ENCODE results near the gene PHF1. TPM values are rescaled to one million over a fixed set of nuclear protein-coding genes. Genes with fewer than 3 reads are reported as not detected.
"Not testable (repeated sequence)": the region's sequence is repeated elsewhere in the genome, so short reads cannot be mapped to it uniquely, and the experiment has no call there.

Gene PHF1
- total RNA-seq, 1 donor: 78.5 TPM

DNA sequence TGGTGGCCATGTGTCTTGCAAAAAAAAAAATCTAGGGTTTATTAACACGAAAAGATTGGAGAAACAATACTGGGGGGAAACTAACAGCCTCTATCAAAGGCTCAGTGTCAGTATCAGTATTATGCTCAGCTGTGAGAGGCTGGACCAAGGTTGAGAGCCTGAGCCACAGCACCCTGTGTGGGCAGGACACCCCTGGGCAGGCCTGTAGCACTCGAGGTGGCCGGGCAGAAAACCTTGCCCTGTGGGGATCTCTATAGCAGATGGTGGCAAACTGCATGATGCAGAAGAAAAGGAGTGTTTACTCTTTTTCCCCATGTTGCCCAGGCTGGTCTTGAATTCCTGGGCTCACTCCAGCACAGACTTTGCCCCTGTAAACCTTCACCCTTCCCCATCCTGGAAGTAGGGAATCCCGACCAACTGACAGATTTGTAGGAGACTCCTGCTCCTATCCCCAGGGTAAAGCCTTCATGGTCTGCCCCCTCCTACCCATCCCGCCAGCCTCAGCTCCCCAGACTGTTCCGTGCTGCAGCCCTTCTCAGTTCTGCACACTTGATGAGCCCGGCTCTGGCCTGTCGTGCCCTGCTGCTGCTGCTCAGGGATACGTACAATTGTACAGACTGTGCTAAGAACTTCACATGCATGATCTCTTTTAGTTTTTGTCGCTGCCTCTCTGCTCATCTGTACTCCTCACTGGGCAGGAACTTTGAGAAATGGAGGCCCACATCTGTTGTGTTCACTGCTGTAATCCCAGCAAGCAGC is 27.2 kb upstream of the PHF1 start:
- no peak overlapping the region for H3K4me3 ChIP-seq (ENCODE audit: low read length)
- H3K27me3 ChIP-seq (ENCODE audit: insufficient read depth, low read length): no peaks in the 10 kb centered on the region
- H3K4me1 ChIP-seq (ENCODE audit: insufficient read depth, low read length): no peaks in the 10 kb centered on the region
- H3K9me3 ChIP-seq (ENCODE audit: low read depth, low read length): no peaks in the 10 kb centered on the region

DNA sequence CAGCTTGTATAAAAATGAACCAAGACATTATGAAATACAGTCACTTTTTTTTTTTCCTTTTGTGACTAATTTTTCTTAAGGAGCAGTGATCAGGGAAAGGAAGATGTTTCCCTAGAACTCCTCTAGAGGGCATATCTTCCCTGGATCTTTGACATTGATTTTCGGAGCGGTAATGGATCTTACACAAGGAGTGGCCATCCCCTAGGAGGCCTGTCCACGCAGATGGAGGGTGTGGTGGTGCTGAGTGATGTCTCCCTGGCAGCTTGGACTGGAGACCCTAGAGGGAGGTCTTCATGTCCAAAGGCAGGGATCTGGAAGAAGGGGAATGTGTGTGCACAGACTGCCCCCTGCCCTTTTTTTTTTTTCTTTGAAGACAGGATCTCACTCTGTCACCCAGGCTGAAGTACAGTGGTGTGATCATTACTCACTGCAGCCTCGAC is 26.2 kb upstream of the PHF1 start:
- Histone ChIP-seq H3K27me3 (ENCODE audit: insufficient read depth, low read length) (no peaks in the 10 kb centered on the region), H3K9me3 (ENCODE audit: low read depth, low read length) (no peaks in the 10 kb centered on the region), H3K4me3 (ENCODE audit: low read length) (no peak overlapping the region), H3K4me1 (ENCODE audit: insufficient read depth, low read length) (no peaks in the 10 kb centered on the region)

- H3K9me3 ChIP-seq (ENCODE audit: low read depth, low read length): no peaks in the 10 kb centered on the region
- H3K27me3 ChIP-seq (ENCODE audit: insufficient read depth, low read length): no peaks in the 10 kb centered on the region
- no peak overlapping the region for H3K4me3 ChIP-seq (ENCODE audit: low read length)
- peaks cover 32% of the 10 kb centered on the region for H3K4me1 ChIP-seq (ENCODE audit: insufficient read depth, low read length)
Observed at GRCh38 chr6:33390173-33390572, 20.6 kb upstream of the PHF1 start.

DNA sequence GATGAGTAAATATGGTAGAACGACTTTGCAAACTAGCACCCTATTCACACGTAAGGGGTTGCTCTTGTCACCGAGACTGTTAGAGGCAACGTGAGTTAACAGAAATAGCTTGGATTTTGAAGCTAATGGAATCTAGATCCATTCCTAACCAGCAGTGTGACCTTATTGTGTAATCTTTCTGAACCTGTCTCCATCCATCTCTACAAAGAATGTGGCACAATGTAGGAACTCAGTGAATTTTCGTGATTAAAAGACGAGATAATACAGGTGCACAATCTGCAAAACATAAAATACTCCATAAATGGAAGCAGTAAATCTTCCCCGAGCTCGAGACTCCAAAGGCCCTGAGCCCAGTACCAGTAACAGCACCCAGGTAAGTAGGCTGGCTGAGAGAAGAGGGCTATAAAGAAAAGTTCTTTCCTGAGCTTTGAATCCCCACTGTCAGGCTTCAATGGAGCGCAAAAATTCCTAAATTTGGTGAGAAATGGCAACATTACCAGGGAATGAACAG is 20.0 kb upstream of the PHF1 start:
- Histone ChIP-seq H3K9me3 (ENCODE audit: low read depth, low read length) (no peaks in the 10 kb centered on the region), H3K4me1 (ENCODE audit: insufficient read depth, low read length) (peaks cover 32% of the 10 kb centered on the region), H3K4me3 (ENCODE audit: low read length) (peak overlapping the region; percentile 57), H3K27me3 (ENCODE audit: insufficient read depth, low read length) (no peaks in the 10 kb centered on the region)

- H3K4me3 ChIP-seq (ENCODE audit: low read length): peak within 1 kb of the TSS; percentile 57
Observed at GRCh38 chr6:33391278-33391921, 19.4 kb upstream of the PHF1 start, which contains the start of gene KIFC1. Gene KIFC1, plus strand, starts transcription at chr6:33391823. Its CDS starts 163 bp downstream, at chr6:33391986.

DNA sequence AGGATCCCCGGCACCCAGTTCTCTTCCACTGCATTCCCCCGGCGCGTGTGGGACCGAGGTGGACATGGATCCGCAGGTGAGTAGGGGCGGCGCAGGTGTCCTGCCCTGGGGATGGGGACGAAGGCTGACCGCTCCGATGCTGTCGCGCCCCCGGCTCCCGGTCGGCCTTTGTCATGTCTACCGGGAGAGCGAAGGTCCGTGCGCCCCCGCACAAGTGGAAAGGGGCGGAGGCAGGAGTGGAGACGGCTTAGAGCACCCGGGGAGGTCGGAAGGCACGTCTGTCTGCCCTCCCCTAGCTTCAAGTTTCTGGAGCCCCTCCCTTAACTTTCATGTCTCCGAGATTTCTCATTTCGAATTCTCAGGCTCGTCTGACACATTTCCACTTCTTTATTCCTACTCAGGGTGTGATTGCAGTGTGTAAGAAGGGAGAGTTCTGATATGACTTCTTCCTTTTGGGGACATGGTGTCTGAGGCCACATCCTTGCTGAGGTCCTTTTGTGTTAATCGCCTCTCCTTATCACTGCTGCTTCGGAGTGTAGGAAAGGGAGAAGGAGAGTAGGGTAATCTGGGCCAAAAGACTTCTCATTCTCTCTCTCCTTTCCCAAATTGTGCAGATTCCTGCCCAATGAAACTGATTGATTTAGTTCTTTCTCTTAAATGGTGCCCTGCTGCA is 18.8 kb upstream of the PHF1 start:
- no peaks in the 10 kb centered on the region for H3K9me3 ChIP-seq (ENCODE audit: low read depth, low read length)
- H3K4me3 ChIP-seq (ENCODE audit: low read length): peak overlapping the region; percentile 57
- H3K27me3 ChIP-seq (ENCODE audit: insufficient read depth, low read length): no peaks in the 10 kb centered on the region
- H3K4me1 ChIP-seq (ENCODE audit: insufficient read depth, low read length): peaks cover 32% of the 10 kb centered on the region

More at GRCh38 chr6:33391278-33391921, 19.4 kb upstream of the PHF1 start, which contains the start of gene KIFC1:
- Histone ChIP-seq H3K9me3 (ENCODE audit: low read depth, low read length) (no peaks in the 10 kb centered on the region), H3K4me1 (ENCODE audit: insufficient read depth, low read length) (peaks cover 32% of the 10 kb centered on the region), H3K27me3 (ENCODE audit: insufficient read depth, low read length) (no peaks in the 10 kb centered on the region)

DNA sequence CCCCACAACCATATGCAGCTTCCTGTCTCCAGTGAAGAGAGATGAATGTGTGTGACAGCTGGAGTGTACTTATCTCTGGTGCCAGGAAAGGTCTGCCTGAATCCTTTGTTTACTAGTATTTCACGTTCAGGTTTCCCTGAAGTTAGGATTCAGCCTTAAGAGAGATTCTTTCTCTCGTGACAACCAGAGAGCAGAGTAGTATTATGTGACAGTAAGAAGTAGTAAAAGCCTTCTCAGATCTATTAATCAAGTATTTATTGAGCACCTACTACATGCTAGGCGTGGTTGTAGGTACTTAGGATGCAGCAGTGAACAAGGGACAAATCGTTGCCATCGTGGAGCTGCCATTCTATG is 18.2 kb upstream of the PHF1 start:
- H3K9me3 ChIP-seq (ENCODE audit: low read depth, low read length): no peaks in the 10 kb centered on the region
- H3K4me1 ChIP-seq (ENCODE audit: insufficient read depth, low read length): peaks cover 32% of the 10 kb centered on the region
- no peaks in the 10 kb centered on the region for H3K27me3 ChIP-seq (ENCODE audit: insufficient read depth, low read length)
- H3K4me3 ChIP-seq (ENCODE audit: low read length): no peak overlapping the region

GRCh38 chr6:33392979-33393378 is 17.8 kb upstream of the PHF1 start:
- H3K4me1 ChIP-seq (ENCODE audit: insufficient read depth, low read length): peaks cover 32% of the 10 kb centered on the region
- H3K9me3 ChIP-seq (ENCODE audit: low read depth, low read length): no peaks in the 10 kb centered on the region
- H3K27me3 ChIP-seq (ENCODE audit: insufficient read depth, low read length): no peaks in the 10 kb centered on the region
- H3K4me3 ChIP-seq (ENCODE audit: low read length): no peak overlapping the region

- no peak overlapping the region for H3K4me3 ChIP-seq (ENCODE audit: low read length)
- H3K4me1 ChIP-seq (ENCODE audit: insufficient read depth, low read length): peaks cover 14% of the 10 kb centered on the region
- no peaks in the 10 kb centered on the region for H3K27me3 ChIP-seq (ENCODE audit: insufficient read depth, low read length)
- no peaks in the 10 kb centered on the region for H3K9me3 ChIP-seq (ENCODE audit: low read depth, low read length)
Observed at GRCh38 chr6:33397541-33397940, 13.3 kb upstream of the PHF1 start.

DNA sequence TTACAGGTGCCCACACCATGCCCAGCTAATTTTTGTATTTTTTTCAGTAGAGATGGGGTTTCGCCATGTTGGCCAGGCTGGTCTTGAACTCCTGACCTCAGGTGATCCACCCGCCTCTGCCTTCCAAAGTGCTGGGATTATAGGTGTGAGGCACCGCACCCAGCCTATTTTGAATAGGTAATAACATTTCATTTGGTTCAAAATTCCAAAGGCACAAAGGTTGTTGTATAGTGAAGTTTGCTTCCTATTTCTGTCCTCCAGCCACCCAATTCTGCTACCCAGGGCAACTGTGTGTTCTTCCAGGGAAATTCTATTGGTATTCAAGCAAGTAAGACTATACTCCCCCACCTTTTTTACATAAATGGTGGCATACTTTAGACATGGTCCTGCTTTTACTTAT is 12.2 kb upstream of the PHF1 start:
- not testable (repeated sequence) for H3K9me3 ChIP-seq (ENCODE audit: low read depth, low read length); H3K27me3 ChIP-seq (ENCODE audit: insufficient read depth, low read length); H3K4me1 ChIP-seq (ENCODE audit: insufficient read depth, low read length); H3K4me3 ChIP-seq (ENCODE audit: low read length)

DNA sequence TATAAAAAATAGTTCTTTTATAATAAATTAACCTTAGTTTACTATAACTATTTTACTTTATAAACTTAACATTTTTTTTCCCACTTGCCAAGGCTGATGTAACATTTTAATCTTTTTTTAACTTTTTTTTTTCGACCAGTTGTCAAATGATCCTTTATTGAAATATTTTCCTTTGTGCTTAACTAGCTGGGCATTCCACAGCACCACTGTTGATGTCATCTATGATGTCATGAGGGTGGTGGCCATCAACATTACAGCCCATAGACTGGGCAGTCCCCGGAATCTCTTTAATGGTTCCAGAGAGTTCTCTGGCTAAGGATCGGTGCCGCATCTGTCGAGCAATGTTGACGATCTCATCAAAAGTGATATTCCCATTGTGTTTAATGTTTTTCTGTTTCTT is 10.9 kb upstream of the PHF1 start:
- H3K4me1 ChIP-seq (ENCODE audit: insufficient read depth, low read length); H3K4me3 ChIP-seq (ENCODE audit: low read length); H3K27me3 ChIP-seq (ENCODE audit: insufficient read depth, low read length); H3K9me3 ChIP-seq (ENCODE audit: low read depth, low read length): not testable (repeated sequence)

DNA sequence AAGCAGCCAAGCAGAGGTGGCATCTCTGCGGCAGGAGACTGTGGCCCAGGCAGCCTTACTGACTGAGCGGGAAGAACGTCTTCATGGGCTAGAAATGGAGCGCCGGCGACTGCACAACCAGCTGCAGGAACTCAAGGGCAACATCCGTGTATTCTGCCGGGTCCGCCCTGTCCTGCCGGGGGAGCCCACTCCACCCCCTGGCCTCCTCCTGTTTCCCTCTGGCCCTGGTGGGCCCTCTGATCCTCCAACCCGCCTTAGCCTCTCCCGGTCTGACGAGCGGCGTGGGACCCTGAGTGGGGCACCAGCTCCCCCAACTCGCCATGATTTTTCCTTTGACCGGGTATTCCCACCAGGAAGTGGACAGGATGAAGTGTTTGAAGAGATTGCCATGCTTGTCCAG is 5.9 kb upstream of the PHF1 start:
- Histone ChIP-seq H3K27me3 (ENCODE audit: insufficient read depth, low read length) (no peaks in the 10 kb centered on the region), H3K4me1 (ENCODE audit: insufficient read depth, low read length) (peaks cover 7% of the 10 kb centered on the region), H3K4me3 (ENCODE audit: low read length) (no peak overlapping the region), H3K9me3 (ENCODE audit: low read depth, low read length) (no peaks in the 10 kb centered on the region)

DNA sequence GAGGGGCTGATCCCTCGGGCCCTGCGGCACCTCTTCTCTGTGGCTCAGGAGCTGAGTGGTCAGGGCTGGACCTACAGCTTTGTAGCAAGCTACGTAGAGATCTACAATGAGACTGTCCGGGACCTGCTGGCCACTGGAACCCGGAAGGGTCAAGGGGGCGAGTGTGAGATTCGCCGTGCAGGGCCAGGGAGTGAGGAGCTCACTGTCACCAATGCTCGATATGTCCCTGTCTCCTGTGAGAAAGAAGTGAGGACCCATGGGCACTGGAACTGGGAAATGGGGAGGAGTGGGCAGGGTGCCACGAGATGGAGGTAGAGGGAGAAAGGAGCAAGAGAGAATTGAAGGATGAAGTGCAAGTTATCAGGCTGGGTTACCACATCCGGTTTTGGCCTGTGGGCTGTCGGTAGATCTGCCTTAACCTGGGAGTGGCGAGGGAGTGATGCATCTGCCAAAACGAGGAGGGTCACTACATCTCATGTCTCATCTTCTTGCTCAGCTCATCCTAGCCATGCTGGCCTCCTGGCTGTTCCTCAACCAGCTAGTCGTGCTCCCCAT is 5.4 kb upstream of the PHF1 start:
- peaks cover 9% of the 10 kb centered on the region for H3K4me1 ChIP-seq (ENCODE audit: insufficient read depth, low read length)
- H3K4me3 ChIP-seq (ENCODE audit: low read length): no peak overlapping the region
- H3K27me3 ChIP-seq (ENCODE audit: insufficient read depth, low read length): no peaks in the 10 kb centered on the region
- H3K9me3 ChIP-seq (ENCODE audit: low read depth, low read length): no peaks in the 10 kb centered on the region

DNA sequence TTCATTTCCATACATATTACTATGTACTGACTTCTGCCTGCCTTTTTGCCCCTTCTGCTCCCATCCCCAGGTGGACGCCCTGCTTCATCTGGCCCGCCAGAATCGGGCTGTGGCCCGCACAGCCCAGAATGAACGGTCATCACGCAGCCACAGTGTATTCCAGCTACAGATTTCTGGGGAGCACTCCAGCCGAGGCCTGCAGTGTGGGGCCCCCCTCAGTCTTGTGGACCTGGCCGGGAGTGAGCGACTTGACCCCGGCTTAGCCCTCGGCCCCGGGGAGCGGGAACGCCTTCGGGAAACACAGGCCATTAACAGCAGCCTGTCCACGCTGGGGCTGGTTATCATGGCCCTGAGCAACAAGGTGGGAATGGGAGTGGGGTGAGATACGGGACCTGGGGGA is 4.7 kb upstream of the PHF1 start:
- Histone ChIP-seq H3K27me3 (ENCODE audit: insufficient read depth, low read length) (no peaks in the 10 kb centered on the region), H3K4me3 (ENCODE audit: low read length) (no peak overlapping the region), H3K9me3 (ENCODE audit: low read depth, low read length) (no peaks in the 10 kb centered on the region), H3K4me1 (ENCODE audit: insufficient read depth, low read length) (peaks cover 9% of the 10 kb centered on the region)

DNA sequence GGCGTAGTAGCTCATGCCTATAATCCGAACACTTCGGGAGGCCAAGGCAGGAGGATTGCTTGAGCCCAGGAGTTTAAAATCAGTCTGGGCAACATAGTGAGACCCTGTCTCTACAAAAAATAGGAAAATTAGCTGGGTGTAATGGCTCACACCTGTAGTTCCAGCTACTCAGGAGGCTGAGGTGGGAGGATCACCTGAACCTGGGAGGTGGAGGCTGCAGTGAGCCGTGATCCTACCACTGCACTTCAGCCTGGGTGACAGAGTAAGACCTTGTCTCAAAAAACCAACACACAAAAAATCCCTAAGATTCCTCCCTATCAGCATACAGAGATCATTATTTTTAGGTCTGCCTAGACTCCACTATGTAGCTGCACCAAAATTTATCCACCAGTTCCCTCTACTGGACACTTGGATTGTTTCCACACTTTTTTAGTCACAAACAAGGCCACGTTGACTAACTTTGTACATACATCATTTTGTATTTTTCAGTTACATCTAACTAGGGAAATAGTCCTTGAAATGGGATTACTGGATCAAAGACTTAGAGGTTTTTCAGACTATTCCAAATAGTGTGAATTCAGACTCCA is 3.6 kb upstream of the PHF1 start:
- H3K4me1 ChIP-seq (ENCODE audit: insufficient read depth, low read length): peaks cover 19% of the 10 kb centered on the region
- no peak overlapping the region for H3K4me3 ChIP-seq (ENCODE audit: low read length)
- H3K27me3 ChIP-seq (ENCODE audit: insufficient read depth, low read length): no peaks in the 10 kb centered on the region
- H3K9me3 ChIP-seq (ENCODE audit: low read depth, low read length): no peaks in the 10 kb centered on the region

Measured in mononuclear cell (primary cell).